CD4-positive, alpha-beta T cell (primary cell): ENCODE measurements around the gene GPRC5C. TPM values are rescaled to one million over a fixed set of nuclear protein-coding genes. Genes with fewer than 3 reads are reported as not detected.

Experiments used
- ATAC-seq: fragments of 200-7000 bp; cut with Tn5 transposase; one replicate; pipeline ENCODE4 v1.10.0; 2022; ENCODE audit warnings: mild to moderate bottlenecking; ENCODE audit not compliant: poor library complexity
- CTCF ChIA-PET: fragments of 350-600 bp; sonication (Branson Sonifier 250); formaldehyde crosslinking; loops from one replicate; lab custom pipeline; 2021; ENCODE audit warnings: antibody characterized with exemption, inconsistent platforms; lab: Charles Lee
- POLR2A ChIA-PET: fragments of 350-600 bp; sonication (Branson Sonifier 250); formaldehyde crosslinking; loops from one replicate; lab custom pipeline; 2021; ENCODE audit warnings: antibody characterized with exemption, inconsistent platforms; lab: Charles Lee
- DNase-seq, 14 experiments: peaks; one replicate each; pipeline ENCODE4 v3.0.0-alpha.2; 2013 to 2020; ENCODE audit warnings: mixed read lengths in 2 of 14
- H3K27ac ChIP-seq, 2 donors: one replicate each; pipeline versions ENCODE4 v1.5.1 to v1.7.0; 2013; ENCODE audit warnings: low read length in 2 of 2, low read depth in 1 of 2, mild to moderate bottlenecking in 1 of 2
- H3K27me3 ChIP-seq, 2 experiments: 1 replicate in 1 of 2; 2 replicates in 1 of 2; pipeline versions ENCODE4 v1.6.1 to v1.7.0; 2013; ENCODE audit warnings: low read length in 2 of 2, control low read depth in 1 of 2, mild to moderate bottlenecking in 1 of 2, moderate library complexity in 1 of 2; ENCODE audit not compliant: insufficient read depth in 2 of 2, control insufficient read depth in 1 of 2
- H3K36me3 ChIP-seq: one replicate; pipeline ENCODE4 v1.6.1; 2013; ENCODE audit warnings: low read length, control low read depth; ENCODE audit not compliant: insufficient read depth
- H3K4me1 ChIP-seq: one replicate; pipeline ENCODE4 v1.6.1; 2013; ENCODE audit warnings: low read length, control low read depth; ENCODE audit not compliant: insufficient read depth
- H3K4me3 ChIP-seq: one replicate; pipeline ENCODE4 v1.5.1; 2013; ENCODE audit warnings: mild to moderate bottlenecking, low read length, moderate library complexity
- H3K9me3 ChIP-seq, 2 experiments: 1 replicate in 1 of 2; 2 replicates in 1 of 2; pipeline versions ENCODE4 v1.6.1 to v1.7.0; 2013; ENCODE audit warnings: low read length in 2 of 2, mild to moderate bottlenecking in 2 of 2, control low read depth in 1 of 2, moderate library complexity in 1 of 2; ENCODE audit not compliant: control insufficient read depth in 1 of 2, insufficient read depth in 1 of 2
- H3K27ac Mint-ChIP-seq: one replicate; pipeline ENCODE4 v1.8.0; 2020; ENCODE audit warnings: mixed read lengths
- H3K27me3 Mint-ChIP-seq: one replicate; pipeline ENCODE4 v1.8.0; 2021; ENCODE audit warnings: mixed read lengths
- H3K36me3 Mint-ChIP-seq: one replicate; pipeline ENCODE4 v1.8.0; 2021; ENCODE audit warnings: low read depth, mixed read lengths
- H3K4me1 Mint-ChIP-seq: one replicate; pipeline ENCODE4 v1.8.0; 2021; ENCODE audit warnings: low read depth, mixed read lengths
- H3K4me3 Mint-ChIP-seq: one replicate; pipeline ENCODE4 v1.8.0; 2020; ENCODE audit warnings: mild to moderate bottlenecking, mixed read lengths
- H3K9me3 Mint-ChIP-seq: one replicate; pipeline ENCODE4 v1.8.0; 2020; ENCODE audit warnings: mixed read lengths
- CTCF ChIP-seq: fragments of 200-600 bp; IDR thresholded peaks from one replicate; pipeline ENCODE4 v1.8.0; 2022; ENCODE audit warnings: antibody characterized with exemption, mild to moderate bottlenecking
- intact Hi-C, 2 experiments: fragments of 100-400 bp; cut with DNase I in 1 of 2; cut with micrococcal nuclease in 1 of 2; formaldehyde crosslinking; loops; one replicate each; pipeline versions ENCODE4 v1.15.1 to v1.9.0; 2023 to 2025; cut with DNase I, micrococcal nuclease
- total RNA-seq, 174 experiments: library from RNA in 2 of 174; stranded (reverse) in 2 of 174; gene quantifications; one replicate each; pipeline ENCODE4 v1.2.3 and lab custom pipeline; 2021 to 2026

The GPRC5C gene
- total RNA-seq, 2 experiments from 2014 or later: not detected

DNA sequence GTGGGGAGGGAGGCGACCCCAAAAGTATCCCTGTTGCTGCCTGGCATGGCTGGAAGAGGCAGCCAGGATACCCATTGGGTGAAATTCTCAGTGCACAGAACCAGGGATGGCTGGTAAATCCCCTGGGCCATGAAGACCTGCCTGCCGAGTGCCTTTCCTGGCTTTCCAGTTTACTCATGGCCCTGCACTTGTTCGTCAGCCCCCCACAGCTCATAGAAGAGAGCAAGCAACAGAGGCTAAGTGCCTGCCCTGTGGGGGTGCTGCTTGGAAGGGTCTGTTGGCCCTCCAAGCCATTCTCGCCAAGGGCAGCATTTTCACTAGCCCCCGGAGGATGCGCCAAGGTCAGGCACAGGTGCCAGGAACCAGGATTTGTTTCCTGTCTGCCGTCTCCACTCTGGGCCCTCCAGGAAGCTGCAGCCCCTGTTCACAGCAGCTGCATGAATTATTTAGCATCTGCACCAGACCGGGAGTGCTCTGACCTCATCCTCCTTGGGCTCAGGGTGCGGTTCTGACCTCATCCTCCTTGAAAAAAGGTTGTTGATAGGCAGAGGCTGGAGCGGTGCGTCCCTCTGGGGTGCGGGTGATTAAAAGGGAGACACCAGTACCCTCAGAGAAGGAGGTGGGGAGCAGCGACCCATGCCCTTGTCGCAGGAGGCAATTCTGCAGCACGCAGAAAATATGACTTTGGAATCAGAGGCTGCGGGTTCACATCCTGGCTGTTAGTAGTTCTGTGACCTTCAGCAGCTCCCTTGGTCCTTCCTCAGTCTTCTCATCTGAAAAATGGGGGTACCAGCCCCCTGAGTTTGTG is 20.3 kb downstream of the GPRC5C start:
- H3K27me3 Mint-ChIP-seq: peaks cover 8% of the 10 kb centered on the region
- no peak overlapping the region for H3K27ac Mint-ChIP-seq
- TF ChIP-seq CTCF: no peak
- POLR2A ChIA-PET: interaction anchor here (0.8 kb wide), 1 partner anchor 27 kb away, joined by 3 read pairs; no protein-coding TSS in a partner anchor
- Histone ChIP-seq H3K36me3 (no peaks in the 10 kb centered on the region), H3K27ac (no peak overlapping the region), H3K4me3 (no peak overlapping the region), H3K27me3 (peaks cover 0 to 3% of the 10 kb centered on the region in 2 experiments), H3K9me3 (no peaks in the 10 kb centered on the region), H3K4me1 (peaks cover 32% of the 10 kb centered on the region)
- intact Hi-C loops: no loop called here
- no peaks in the 10 kb centered on the region for H3K36me3 Mint-ChIP-seq
- peak overlapping the region; percentile 51 for H3K4me3 Mint-ChIP-seq
- peaks cover 7% of the 10 kb centered on the region for H3K4me1 Mint-ChIP-seq
- no peak for ATAC-seq
- peak in 1 of 14 experiments; percentile 59 for DNase-seq
- CTCF ChIA-PET: no interaction called here
- no peaks in the 10 kb centered on the region for H3K9me3 Mint-ChIP-seq

GRCh38 chr17:74452841-74453661 is 21.2 kb downstream of the GPRC5C start:
- POLR2A ChIA-PET: interaction anchor here (0.8 kb wide), 1 partner anchor 26 kb away, joined by 3 read pairs; no protein-coding TSS in a partner anchor
- H3K4me3 Mint-ChIP-seq: peak overlapping the region; percentile 51

More at GRCh38 chr17:74452841-74453661, 21.2 kb downstream of the GPRC5C start:
- TF ChIP-seq CTCF: no peak
- Mint-ChIP-seq H3K36me3 (no peaks in the 10 kb centered on the region), H3K9me3 (no peaks in the 10 kb centered on the region), H3K4me1 (peaks cover 13% of the 10 kb centered on the region), H3K27me3 (peaks cover 8% of the 10 kb centered on the region), H3K27ac (no peak overlapping the region)
- Histone ChIP-seq H3K9me3 (no peaks in the 10 kb centered on the region), H3K27me3 (peaks cover 0 to 3% of the 10 kb centered on the region in 2 experiments), H3K4me3 (peak overlapping the region; percentile 29), H3K36me3 (no peaks in the 10 kb centered on the region), H3K4me1 (peaks cover 40% of the 10 kb centered on the region), H3K27ac (no peak overlapping the region)
- CTCF ChIA-PET: interaction anchor here (1.6 to 2.1 kb wide), 2 partner anchors 74 to 85 kb away, joined by 7 to 10 read pairs; no protein-coding TSS in a partner anchor
- intact Hi-C loops: no loop called here
- no peak for DNase-seq
- no peak for ATAC-seq
